Central memory CD4-positive, alpha-beta T cell (primary cell): ENCODE results near the gene KCNH5.
"Not testable (repeated sequence)": the region's sequence is repeated elsewhere in the genome, so short reads cannot be mapped to it uniquely, and the experiment has no call there.

ENCODE experiments used
- DNase-seq: peaks from one replicate; pipeline ENCODE4 v3.0.0; 2022

The KCNH5 gene

DNA sequence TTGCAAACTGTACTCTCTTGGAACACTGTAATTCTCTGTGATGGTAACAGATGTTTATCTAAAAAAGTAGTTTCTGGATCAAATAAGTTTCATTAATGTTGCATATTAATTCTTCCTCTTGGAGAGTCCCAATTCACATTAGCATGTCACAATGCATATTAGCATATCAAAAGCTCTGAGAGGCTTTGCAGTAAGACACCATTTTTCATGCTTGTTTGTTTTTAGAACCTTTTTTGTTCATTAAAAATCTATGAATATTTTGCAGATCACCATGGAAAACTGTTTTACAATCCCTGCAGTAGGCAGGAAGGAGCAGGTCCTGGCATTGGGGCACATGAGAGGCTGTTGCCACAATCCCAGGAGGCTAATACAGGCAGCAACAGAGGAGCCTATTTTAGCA is 180.7 kb downstream of the KCNH5 start:
- DNase-seq = no peak

DNA sequence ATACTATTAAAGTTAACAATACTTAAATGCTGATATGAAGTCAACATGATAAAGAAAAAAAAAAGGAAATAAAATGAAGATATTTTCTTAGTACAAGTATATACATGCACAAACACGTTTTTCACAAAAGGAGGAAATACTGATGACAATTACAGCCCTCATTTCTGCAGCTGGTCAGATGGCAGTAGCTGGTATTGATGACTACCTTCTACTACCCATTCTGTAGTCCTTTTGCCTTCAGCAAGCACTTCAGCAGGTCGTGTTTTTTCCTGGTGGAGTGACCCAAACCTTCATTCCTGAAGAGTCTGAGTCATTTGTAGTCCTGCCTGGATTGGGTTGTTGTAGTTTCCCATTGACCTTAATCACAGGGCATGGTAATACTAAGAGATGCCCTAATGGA is 187.2 kb downstream of the KCNH5 start:
- DNase-seq = not testable (repeated sequence)

DNA sequence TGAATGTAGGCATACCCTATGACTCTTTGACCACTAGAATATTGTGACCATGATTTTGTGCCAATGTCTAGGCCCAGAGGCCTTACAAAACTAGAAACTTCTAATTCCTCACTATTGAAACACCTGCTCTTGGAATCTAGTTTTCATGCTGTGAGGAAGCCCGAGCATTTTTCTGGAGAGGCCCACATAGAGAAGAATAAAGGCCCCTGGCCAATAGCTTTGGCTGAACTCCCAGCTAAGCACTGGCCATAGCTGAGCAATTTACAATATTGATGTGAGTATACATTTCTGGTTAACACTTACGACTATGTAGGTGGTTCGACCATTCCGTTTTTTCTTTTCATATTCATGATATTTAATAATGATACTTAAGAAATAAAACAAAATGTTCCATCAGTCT is 190.3 kb downstream of the KCNH5 start:
- DNase-seq = no peak

DNA sequence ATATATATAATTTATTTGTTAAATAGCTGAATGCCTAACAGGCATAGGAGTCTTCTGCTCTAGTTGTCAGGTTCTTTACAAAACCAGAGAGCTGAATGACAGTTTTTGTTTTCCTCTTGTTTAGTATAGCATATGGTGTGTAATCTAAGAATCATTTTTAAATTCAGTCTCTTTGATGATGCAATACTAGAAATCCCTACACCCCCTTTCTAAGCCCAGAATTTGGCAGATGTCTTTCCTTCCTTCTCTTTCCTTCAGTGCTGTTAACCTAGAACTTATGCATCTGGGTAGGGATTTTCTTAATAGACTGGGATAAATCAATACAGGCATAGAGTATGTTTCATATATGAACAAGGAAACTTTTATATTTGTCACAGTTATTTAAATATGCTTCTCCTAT is 198.1 kb downstream of the KCNH5 start:
- no peak for DNase-seq

DNA sequence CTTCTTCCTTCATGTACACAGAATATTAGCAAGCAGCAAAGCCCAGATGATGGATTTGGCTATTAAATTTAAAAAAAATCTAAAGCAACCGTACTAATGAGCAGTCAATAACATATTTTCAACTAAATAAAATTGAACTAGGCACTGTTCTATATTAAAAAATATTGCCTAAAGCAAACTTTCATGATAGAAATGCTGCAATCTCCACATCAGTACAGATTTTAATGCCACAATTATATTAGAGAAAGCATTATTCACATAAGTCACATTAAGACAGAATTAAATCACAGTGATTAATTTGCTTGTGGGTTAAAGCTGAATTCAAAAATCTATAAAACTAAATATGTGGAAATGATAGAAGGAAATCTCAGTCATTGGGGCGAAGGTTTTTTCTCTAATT is 200.7 kb downstream of the KCNH5 start:
- DNase-seq = no peak

DNA sequence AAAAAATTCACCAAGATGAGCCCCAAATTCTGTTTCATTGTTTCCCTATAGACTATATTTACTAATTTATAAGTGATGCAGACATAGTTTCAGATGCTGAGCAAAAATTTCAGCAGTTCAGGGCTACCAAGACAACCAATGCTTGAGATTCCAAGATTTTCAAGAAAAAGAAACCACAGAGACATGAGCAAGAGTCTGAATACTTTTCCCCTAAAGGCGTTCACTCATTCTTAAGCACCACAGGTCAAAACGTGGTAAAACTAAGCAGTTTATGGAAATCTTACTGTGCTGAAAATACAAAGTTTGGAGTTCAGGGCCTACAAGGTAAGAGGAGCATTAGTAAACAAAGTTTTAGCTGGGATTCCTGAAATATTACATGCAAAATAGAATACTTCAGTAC is 221.2 kb downstream of the KCNH5 start:
- no peak for DNase-seq

DNA sequence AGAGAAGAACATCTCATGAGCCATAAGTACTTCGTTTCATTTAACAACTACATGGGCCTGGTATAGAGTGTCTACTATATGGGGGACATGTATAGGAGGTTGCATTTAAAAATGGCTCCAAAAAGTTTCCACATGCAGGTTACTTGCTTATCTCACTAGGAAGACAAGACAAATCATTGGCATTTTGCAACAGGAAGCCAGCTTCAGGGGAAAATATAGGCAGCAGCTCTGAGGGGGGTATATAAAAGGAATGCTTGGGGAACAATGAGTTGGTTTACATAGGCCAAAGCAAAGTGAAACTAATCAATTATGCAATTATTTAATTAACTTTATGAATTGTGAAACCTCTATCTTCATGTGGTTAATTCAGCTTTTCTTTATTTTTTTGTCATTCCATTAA is 225.3 kb downstream of the KCNH5 start:
- DNase-seq = no peak

DNA sequence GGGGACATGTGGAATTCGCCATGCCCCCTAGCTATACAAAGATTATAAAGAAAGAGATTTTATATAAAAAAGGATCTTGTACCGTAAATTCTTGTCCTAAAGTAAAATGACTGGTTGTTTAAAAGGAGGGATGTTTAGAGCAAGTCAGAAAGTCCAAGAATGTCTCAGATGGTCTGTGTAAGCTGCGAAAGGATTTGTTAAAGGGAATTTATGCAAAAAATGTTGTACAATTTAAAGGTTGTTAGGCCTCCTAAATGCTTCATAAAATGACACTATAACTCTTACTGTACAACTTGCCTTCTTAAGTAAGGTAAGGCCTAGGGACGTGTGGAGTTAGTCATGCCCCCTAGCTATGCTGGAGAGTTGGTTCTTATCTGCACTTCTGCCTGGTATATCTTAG is 237.6 kb downstream of the KCNH5 start:
- no peak for DNase-seq

DNA sequence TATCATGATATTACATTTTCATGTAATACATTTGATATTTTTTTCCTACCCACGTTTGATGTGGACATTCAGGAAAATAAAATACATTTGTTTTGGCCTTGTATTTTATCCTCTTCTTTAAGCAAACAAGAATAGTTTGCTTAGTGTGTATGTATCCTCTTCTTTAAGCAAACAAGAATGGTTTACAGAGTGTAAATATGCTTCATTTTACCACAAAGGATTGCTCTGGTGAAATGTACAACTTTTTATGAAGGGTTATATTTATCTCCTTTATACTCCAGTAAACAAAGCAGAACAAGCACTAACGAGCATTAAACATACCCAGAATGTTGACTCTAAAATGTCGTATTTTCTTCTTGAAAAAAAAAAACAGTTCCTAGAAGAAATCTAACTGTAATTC is 244.7 kb downstream of the KCNH5 start:
- no peak for DNase-seq

DNA sequence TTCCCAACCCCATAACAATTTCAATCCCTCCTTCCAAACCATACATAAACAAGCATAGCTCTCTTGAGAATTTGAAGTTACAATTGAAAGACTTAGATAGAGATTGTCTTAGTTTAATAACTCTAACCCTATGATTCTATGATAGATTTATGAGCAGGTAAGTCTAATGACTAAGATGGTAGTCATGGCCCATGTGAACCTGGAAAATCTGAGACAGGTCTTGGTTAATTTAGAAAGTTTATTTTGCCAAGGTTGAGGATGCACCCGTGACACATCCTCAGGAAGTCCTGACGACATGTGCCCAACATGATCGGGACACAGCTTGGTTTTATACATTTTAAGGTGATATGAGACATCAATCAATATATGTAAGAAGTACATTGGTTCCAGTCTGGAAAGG is 248.8 kb downstream of the KCNH5 start:
- DNase-seq = no peak

DNA sequence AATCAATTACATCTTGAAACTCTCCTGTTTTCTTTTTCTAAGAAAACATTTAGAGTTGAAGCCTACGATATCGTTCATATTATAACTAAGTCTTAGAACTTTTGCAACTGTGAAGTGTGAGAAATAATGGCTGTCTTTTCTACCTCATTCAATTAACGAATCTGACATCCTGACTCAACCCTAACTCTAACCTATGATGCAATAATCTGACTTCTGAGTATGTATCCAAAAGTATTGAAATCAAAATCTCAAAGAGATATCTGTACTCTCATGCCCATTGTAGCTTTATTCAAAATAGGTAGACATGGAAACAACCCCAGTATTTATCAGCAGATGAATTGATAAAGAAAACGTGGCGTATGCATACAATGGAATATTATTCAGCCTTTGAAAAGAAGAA is 252.7 kb downstream of the KCNH5 start:
- DNase-seq = no peak

DNA sequence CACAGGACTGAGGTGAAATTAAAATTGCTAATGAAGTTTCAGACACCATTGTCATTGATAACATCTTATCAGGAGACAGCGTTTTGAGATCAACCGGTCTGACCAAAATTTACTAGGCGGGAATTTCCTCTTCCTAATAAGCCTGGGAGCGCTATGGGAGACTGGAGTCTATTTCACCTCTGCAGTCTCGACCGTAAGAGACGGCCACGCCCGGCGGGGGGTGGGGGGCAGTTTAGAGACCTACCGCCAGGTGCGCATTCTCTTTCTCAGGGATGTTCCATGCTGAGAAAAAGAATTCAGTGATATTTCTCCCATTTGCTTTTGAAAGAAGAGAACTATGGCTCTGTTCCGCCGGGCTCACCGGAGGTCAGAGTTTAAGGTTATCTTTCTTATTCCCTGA is 263.9 kb downstream of the KCNH5 start:
- DNase-seq = not testable (repeated sequence)

DNA sequence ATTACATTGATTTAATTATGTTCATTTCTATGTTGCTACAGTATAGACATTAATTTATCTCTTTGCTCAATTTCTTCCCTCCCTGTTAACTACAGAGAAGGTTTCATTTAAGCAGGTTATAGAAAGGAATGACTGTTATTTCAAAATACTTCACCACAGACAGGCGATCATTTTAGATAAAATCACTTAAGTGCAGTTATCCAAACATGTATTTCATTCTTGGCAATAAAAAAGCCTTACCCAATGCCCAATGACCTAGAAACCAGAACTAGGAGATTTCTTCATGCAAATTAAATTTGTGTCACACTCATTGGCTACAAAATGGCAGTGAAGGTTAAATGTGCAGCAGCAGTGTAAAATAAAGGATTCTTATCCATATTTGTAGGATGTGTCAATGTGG is 266.4 kb downstream of the KCNH5 start:
- no peak for DNase-seq

DNA sequence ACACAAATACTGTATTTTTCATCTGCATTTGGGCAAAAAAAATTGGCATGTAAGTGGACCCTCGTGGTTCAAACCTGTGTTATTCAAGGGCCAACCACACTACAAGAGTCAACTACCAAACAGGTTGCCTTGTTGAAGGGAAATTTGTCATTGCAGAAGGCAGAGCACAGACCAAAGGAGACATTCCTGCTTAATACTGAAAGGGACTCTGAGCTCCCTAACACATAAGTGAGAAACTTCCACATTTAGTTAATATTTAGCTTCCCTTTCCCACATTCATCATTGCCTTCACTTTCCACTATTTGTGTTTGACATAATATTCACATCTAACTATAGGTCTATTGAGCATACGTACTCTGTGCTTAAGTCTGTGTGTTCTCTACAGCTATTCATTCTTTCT is 266.9 kb downstream of the KCNH5 start:
- no peak for DNase-seq

DNA sequence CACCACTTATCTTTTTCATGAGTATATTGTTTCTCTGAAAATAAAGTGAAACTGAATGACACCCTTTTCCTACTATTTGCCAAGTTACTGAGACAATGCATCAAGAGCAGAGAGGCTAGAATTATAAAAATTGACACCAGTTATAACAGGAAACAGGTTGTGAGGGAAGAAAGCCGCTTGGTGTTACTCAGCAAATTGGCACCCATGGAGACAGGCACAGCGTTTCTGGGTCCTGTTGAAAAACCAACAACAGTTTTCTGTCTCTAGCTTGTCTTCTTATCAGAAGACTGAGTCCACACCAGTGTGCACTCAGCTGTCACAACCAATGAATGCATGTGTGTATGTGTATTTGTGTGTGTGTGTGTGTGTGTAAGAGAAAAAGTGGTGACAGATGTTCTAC is 267.7 kb downstream of the KCNH5 start:
- DNase-seq = no peak

DNA sequence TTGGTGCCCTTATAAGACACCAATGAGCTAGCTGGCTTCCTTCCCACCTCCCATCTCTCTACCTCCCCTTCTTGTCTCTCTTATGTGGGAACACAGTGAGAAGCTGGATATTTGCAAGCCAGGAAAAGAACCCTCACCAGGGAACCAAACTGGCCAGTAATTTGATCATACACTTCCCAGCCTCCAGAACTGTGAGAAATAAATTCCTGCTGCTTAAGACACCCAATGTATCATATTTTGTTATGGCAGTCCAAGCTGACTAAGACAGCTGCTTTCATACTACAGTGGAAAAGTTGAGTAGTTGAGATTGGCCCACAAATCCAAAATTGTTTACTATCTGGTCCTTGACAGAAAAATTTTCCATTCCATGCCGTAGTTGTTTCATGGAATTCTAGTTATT is 269.0 kb downstream of the KCNH5 start:
- no peak for DNase-seq

DNA sequence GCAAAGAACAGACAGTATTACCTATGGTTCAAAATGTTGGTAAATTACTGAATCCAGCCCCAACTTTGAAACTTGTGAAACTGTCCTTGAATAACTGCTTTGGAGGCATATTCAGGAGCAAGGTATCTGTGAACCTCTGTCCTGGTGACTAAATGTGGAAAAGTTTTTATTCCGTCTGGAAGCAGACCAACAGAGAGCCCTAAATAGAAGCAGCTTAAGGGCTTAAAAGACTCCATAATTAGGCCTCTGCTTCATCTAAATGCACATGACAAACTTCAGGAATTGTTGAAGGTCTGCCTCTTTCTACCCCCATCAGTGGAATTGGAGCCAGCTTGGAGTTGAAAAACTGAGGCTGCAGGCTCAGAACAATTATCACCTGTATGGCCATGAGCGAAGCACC is 276.5 kb downstream of the KCNH5 start:
- no peak for DNase-seq

DNA sequence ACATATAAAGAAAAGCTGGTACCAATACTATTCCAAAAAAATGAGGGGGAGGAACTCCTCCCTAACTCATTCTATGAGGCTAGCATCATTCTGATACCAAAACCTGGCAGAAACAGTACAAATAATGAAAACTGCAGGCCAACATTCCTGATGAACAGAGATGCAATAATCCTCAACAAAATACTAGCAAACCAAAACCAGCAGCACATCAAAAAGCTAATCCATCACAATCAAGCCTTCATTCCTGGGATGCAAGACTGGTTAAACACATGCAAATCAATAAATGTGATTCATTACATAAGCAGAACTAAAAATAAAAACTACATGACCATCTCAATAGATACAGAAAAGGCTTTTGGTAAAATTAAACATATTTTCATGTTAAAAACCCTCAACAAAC is 281.3 kb downstream of the KCNH5 start:
- DNase-seq = no peak

DNA sequence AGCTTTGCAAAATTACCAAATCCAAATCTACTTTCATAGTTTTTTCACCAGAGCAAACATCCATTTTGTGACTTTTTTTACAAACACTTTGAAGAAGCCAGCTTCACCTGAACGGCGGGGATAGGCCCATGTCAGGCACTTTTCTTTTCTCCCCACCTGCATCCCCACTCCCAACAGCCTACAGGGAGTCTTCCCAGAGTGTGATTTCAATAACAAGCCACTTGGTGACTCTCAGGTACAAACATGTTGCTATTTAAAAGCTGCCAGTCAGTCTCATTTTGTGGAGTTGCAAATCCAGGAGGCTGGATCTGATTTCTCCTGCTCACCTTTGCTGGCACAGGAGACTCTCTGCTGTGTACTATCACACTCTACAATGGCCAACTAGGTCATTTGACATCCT is 285.5 kb downstream of the KCNH5 start:
- no peak for DNase-seq

DNA sequence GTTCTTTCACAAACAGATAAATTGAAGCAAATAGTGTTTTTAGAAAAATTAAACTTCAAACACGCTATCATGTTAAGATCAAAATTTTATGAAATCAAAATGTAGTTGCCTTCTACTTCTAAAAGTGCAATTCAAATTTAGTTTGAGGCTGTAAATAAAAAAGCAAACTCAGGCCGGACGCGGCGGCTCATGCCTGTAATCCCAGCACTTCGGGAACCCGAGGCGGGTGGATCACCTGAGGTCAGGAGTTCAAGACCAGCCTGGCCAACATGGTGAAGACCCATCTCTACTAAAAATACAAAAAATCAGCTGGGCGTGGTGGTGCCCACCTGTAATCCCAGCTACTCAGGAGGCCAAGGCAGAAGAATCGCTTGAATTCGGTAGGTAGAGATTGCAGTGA is 298.4 kb downstream of the KCNH5 start:
- not testable (repeated sequence) for DNase-seq

DNA sequence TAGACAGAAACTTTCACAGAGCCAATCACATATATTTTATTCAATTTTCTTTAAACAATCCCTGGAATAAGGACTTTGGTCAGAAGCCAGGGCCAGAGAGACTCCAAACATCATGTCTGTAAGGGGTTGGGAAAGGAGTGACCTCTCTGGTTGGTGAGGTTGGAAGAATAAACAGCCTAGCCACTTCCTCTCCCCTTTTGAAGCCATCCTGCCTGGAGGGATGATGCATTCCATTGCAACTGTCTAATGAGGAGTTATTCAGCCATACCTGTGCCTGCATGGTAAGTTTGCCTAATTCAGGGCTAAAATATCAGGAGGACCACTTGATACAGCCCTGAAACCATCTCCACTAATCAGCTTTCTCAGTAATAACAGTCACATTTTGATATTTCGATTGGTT is 299.8 kb downstream of the KCNH5 start:
- no peak for DNase-seq

DNA sequence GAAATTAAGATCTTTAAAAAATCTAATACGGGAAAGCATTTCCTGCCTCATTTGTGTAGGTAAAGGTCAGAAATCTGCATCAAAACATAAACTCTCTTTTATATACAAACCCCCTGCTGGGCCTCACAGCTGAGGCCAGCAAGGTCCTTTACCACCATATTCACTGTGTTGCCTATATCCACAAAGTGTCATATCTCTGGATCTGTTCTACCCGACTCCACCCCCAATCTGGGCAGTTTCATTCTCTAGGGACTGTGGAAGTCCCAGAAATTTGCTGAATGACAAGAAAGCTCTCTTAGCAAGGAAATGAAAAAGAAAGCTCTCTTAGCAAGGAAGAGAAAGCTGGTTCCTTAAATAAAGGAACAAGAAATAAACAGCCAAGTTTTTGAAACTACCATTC is 301.7 kb downstream of the KCNH5 start:
- DNase-seq = no peak

DNA sequence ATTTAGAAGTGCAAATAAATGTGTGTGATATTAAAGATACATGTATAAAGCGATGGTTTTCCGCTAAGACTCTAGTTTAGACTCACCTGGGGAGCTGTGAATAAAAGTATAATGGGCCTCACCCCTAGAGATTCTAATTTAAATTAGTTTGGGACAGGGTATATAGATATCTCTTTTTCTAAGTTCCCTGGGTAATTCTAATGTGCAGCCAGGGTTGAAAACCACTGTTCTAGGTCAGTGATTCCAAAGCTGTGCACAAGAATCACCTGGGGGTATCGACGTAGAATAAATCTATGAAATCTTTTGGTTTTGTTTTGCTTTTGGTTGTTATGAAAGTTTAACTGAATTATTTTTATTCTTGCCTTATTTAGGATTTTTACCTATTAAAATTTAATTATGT is 302.1 kb downstream of the KCNH5 start:
- DNase-seq = no peak

DNA sequence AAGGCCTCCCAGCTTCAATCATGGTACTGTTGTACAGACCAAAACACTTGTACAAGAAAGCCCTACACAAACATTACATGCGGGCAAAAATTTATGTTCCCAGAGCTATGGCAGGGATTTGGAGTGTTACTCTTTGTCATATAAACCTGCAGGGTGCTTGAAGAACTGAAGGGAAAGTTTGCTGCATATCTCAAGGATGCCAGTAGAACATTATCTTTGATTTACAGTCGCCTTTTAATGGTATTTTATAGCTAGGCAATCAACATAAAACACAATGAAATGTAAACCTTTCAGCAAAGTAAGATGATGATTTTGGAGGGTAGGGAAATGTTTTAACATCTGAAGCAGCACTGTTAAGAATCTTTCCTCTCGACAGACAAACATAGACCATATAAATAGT is 305.6 kb downstream of the KCNH5 start:
- DNase-seq = no peak

DNA sequence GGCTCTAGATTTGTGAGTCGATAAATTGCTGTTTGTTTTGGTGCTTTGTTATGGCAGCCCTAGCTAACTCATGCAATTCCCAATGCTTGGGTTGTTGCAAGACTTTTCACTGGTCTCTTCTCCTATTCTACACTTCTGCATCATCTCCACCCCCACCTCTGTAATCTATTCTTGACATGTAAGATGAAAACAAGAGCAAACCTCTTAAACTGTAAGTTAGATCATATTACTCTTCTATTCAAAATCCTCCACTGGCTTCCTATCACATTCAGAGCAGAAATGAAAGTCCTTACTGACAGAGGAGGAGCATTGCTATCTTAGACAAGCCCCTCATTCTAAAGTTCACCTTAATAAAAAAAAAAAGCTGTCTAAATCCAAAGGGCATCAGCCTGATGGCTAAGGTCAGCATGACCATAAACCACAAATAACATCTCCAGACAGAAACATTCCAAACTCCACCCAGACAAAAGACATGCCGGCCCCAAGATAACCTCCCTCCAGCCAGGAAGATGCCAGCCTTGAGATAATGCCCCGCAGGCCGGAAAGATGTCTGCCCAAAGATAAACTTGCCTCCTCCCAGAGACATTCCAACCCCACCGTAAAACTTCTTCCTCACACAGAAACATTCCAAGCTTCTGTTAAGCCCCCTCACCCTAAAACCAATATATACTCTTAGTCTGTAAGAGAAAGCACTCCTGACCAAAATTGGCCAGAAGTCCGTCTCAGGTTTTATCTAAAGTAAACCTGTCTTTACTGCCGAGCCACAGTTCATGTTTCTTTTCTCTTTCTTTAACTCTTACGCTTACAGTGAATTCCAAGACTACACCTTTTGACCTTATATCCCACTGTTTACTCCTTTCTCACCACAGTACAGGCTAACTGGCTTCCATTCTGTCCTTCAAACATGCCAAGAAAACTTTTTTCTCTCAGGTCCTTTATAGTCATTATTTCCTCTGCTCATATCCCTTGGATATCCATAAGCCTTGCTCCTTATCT is 308.9 kb downstream of the KCNH5 start:
- DNase-seq = no peak
